BJ (cell line): ENCODE data around the gene GPR152. TPM values are rescaled to one million over a fixed set of nuclear protein-coding genes. Genes with fewer than 3 reads are reported as not detected.

ENCODE experiments used
- CTCF ChIA-PET: fragments of 350-600 bp; formaldehyde crosslinking; extraction: SDS; loops from one replicate; lab custom pipeline; 2021; ENCODE audit warnings: antibody characterized with exemption, inconsistent platforms; lab: Yijun Ruan, JAX
- POLR2A ChIA-PET: fragments of 300-600 bp; sonication (Branson Sonifier 250); formaldehyde crosslinking; extraction: SDS; loops from one replicate; lab custom pipeline; 2021; ENCODE audit warnings: antibody characterized with exemption; lab: Charles Lee
- DNase-seq: peaks from one replicate; pipeline ENCODE4 v3.0.0-alpha.2; 2011; ENCODE audit warnings: low read depth
- H3K27me3 ChIP-seq: 2 replicates; pipeline ENCODE4 v1.6.0; 2011; ENCODE audit warnings: low read length; ENCODE audit not compliant: control insufficient read depth, insufficient read depth
- H3K36me3 ChIP-seq: 2 replicates; pipeline ENCODE4 v1.5.1; 2011; ENCODE audit warnings: low read length; ENCODE audit not compliant: control insufficient read depth, insufficient read depth
- H3K4me3 ChIP-seq: 2 replicates; pipeline ENCODE4 v1.5.1; 2011; ENCODE audit warnings: low read depth, mild to moderate bottlenecking, control low read depth, low read length
- CTCF ChIP-seq: IDR thresholded peaks from 2 replicates; pipeline ENCODE4 v1.5.1; 2011; ENCODE audit warnings: low read depth, mild to moderate bottlenecking, control low read depth, inconsistent platforms, low read length, moderate library complexity; ENCODE audit not compliant: insufficient read depth
- polyA plus RNA-seq: library from polyadenylated mRNA; depleted of rRNA; stranded (reverse); fragments of >200 nt; gene quantifications from 2 replicates; pipeline ENCODE4 v1.2.3, GENCODE V29; 2011

Gene GPR152
- polyA plus RNA-seq, 1 experiment: not detected

GRCh38 chr11:67437082-67437808, 15.3 kb downstream of the GPR152 start, which contains the start of gene PTPRCAP:
Gene PTPRCAP (minus strand): TSS chr11:67437682. CDS start chr11:67437619, 63 bp downstream.
- ChIA-PET POLR2A (no interaction called here), CTCF (no interaction called here)
- DNase-seq: no peak
- Histone ChIP-seq H3K4me3 (no peak within 1 kb of the TSS), H3K36me3 (peaks cover 39% of the 10 kb centered on the region), H3K27me3 (no peaks in the 10 kb centered on the region)
- TF ChIP-seq CTCF: no peak

GRCh38 chr11:67436459-67437081, 16.0 kb downstream of the GPR152 start:
- no peak for DNase-seq
- ChIA-PET CTCF (interaction anchor here (0.6 kb wide), 1 partner anchor 68 kb away, joined by 3 read pairs; the partner anchor contains the start of gene PITPNM1), POLR2A (no interaction called here)
- Histone ChIP-seq H3K4me3 (no peak overlapping the region), H3K27me3 (no peaks in the 10 kb centered on the region), H3K36me3 (peaks cover 38% of the 10 kb centered on the region)
- no peak for TF ChIP-seq CTCF

- no peak for DNase-seq
- POLR2A ChIA-PET: no interaction called here
- Histone ChIP-seq H3K27me3 (no peaks in the 10 kb centered on the region), H3K4me3 (no peak overlapping the region), H3K36me3 (peaks cover 37% of the 10 kb centered on the region)
- no peak for TF ChIP-seq CTCF
- CTCF ChIA-PET: interaction anchor here (0.6 kb wide), 1 partner anchor 69 kb away, joined by 3 read pairs; the partner anchor contains the start of gene PITPNM1
Observed at GRCh38 chr11:67435727-67436458, 16.6 kb downstream of the GPR152 start.

DNA sequence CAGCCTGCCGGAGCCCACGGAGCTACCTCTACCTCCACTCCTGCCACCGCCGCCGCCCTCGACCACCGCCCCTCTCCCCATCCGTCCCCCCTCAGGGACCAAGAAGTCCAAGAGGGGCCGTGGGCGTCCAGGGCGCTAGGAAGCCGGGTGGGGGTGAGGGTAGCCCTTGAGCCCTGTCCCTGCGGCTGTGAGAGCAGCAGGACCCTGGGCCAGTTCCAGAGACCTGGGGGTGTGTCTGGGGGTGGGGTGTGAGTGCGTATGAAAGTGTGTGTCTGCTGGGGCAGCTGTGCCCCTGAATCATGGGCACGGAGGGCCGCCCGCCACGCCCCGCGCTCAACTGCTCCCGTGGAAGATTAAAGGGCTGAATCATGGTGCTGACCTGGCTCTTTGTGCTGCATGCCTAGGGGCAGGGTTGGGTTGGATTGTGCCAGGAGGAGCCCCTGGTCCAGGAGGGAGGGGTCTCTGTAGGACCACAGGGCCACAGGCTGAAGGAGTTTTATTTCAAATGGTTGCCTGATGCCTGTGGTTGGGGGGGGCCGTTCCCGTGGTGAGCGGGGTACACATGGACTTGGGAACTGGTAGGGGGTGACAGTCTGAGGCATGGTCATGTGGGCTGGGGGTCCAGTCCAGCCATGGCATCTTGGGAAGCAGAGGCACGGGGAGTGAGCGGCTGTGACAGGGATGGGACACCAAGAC, 17.4 kb downstream of the GPR152 start:
- Histone ChIP-seq H3K4me3 (no peak overlapping the region), H3K27me3 (no peaks in the 10 kb centered on the region), H3K36me3 (peaks cover 38% of the 10 kb centered on the region)
- DNase-seq: no peak
- CTCF ChIA-PET: no interaction called here
- POLR2A ChIA-PET: no interaction called here
- no peak for TF ChIP-seq CTCF
